ENCODE results near the gene ZNF366.

Gene ZNF366

DNA sequence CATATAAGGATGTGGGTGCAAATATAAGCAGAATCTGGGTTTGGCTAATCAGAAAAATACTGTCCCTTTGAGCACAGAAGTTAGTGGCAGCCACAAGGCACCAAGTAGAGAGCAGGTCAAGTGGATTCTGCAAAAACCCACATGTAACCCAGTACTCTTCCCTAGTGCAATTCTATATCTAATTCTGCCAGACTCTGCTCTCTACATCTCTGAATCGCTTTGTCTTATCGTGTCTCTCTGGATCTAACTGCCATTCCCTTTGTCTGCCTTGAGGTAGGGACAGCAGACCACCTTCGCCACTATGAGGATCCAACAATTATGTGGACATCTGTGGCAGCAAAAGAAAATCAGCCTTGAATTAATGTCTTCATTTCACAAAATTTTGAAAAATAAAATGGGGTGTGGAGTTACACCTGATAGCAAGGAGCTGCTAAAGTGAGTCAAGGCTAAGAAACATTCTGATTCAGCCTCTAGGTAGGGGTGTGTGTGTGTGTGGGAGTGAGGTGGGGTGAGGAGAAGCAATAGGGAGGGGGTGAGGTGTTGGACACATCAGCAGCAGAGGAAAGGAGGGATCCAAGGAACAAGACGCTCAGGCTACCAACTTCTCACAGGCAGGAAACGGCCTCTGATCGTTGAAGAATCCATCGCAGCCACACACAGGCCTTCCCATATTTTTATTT lies 33.7 kb upstream of the ZNF366 start:
- Histone ChIP-seq H3K36me3 (ENCODE audit: insufficient read depth, low read length) (no peaks in the 10 kb centered on the region), H3K9ac (ENCODE audit: low read depth, low read length) (no peak overlapping the region), H3K4me3 (ENCODE audit: low read length) (no peak overlapping the region), H3K27ac (ENCODE audit: low read depth, low read length) (no peak overlapping the region), H3K4me1 (ENCODE audit: insufficient read depth, low read length) (peaks cover 6% of the 10 kb centered on the region; the same call in 1 of the 2 replicates), H3K27me3 (ENCODE audit: insufficient read depth, low read length) (no peaks in the 10 kb centered on the region), H3K9me3 (ENCODE audit: insufficient read depth, low read depth, low read length) (no peaks in the 10 kb centered on the region)
- WGBS: 88% methylated on average over 7 of the region's 7 CpGs

GRCh38 chr5:72539726-72540125 lies 32.5 kb upstream of the ZNF366 start:
- Histone ChIP-seq H3K36me3 (ENCODE audit: insufficient read depth, low read length) (no peaks in the 10 kb centered on the region), H3K4me3 (ENCODE audit: low read length) (no peak overlapping the region), H3K4me1 (ENCODE audit: insufficient read depth, low read length) (peaks cover 6% of the 10 kb centered on the region; the same call in 1 of the 2 replicates), H3K9ac (ENCODE audit: low read depth, low read length) (no peak overlapping the region), H3K27ac (ENCODE audit: low read depth, low read length) (no peak overlapping the region), H3K27me3 (ENCODE audit: insufficient read depth, low read length) (no peaks in the 10 kb centered on the region), H3K9me3 (ENCODE audit: insufficient read depth, low read depth, low read length) (no peaks in the 10 kb centered on the region)

- Histone ChIP-seq H3K4me1 (ENCODE audit: insufficient read depth, low read length) (peaks cover 9% of the 10 kb centered on the region; the same call in 1 of the 2 replicates), H3K27ac (ENCODE audit: low read depth, low read length) (no peak overlapping the region), H3K36me3 (ENCODE audit: insufficient read depth, low read length) (no peaks in the 10 kb centered on the region), H3K9me3 (ENCODE audit: insufficient read depth, low read depth, low read length) (no peaks in the 10 kb centered on the region), H3K27me3 (ENCODE audit: insufficient read depth, low read length) (no peaks in the 10 kb centered on the region), H3K4me3 (ENCODE audit: low read length) (no peak overlapping the region), H3K9ac (ENCODE audit: low read depth, low read length) (no peak overlapping the region)
- WGBS: 90% methylated on average over 1 of the region's 1 CpG
Observed at GRCh38 chr5:72539038-72539437, 31.8 kb upstream of the ZNF366 start.

- no peaks in the 10 kb centered on the region for H3K27me3 ChIP-seq (ENCODE audit: insufficient read depth, low read length)
- no peak overlapping the region for H3K27ac ChIP-seq (ENCODE audit: low read depth, low read length)
- H3K36me3 ChIP-seq (ENCODE audit: insufficient read depth, low read length): no peaks in the 10 kb centered on the region
- 84% methylated on average over 5 of the region's 5 CpGs for WGBS
- peaks cover 10% of the 10 kb centered on the region; the same call in 1 of the 2 replicates for H3K4me1 ChIP-seq (ENCODE audit: insufficient read depth, low read length)
- no peaks in the 10 kb centered on the region for H3K9me3 ChIP-seq (ENCODE audit: insufficient read depth, low read depth, low read length)
- H3K4me3 ChIP-seq (ENCODE audit: low read length): no peak overlapping the region
- no peak overlapping the region for H3K9ac ChIP-seq (ENCODE audit: low read depth, low read length)
Observed at GRCh38 chr5:72537166-72537565, 30.0 kb upstream of the ZNF366 start.

- Histone ChIP-seq H3K27ac (ENCODE audit: low read depth, low read length) (no peak overlapping the region), H3K9me3 (ENCODE audit: insufficient read depth, low read depth, low read length) (no peaks in the 10 kb centered on the region), H3K4me3 (ENCODE audit: low read length) (no peak overlapping the region), H3K27me3 (ENCODE audit: insufficient read depth, low read length) (no peaks in the 10 kb centered on the region), H3K36me3 (ENCODE audit: insufficient read depth, low read length) (no peaks in the 10 kb centered on the region), H3K9ac (ENCODE audit: low read depth, low read length) (no peak overlapping the region), H3K4me1 (ENCODE audit: insufficient read depth, low read length) (peaks cover 4% of the 10 kb centered on the region; the same call in 1 of the 2 replicates)
- 92% methylated on average over 4 of the region's 4 CpGs for WGBS
Observed at GRCh38 chr5:72531496-72532190, 24.4 kb upstream of the ZNF366 start.

- H3K36me3 ChIP-seq (ENCODE audit: insufficient read depth, low read length): no peaks in the 10 kb centered on the region
- H3K4me3 ChIP-seq (ENCODE audit: low read length): no peak overlapping the region
- WGBS: 95% methylated on average over 7 of the region's 7 CpGs
- H3K9me3 ChIP-seq (ENCODE audit: insufficient read depth, low read depth, low read length): no peaks in the 10 kb centered on the region
- H3K4me1 ChIP-seq (ENCODE audit: insufficient read depth, low read length): peaks cover 4% of the 10 kb centered on the region; the same call in 1 of the 2 replicates
- H3K27ac ChIP-seq (ENCODE audit: low read depth, low read length): no peak overlapping the region
- H3K9ac ChIP-seq (ENCODE audit: low read depth, low read length): no peak overlapping the region
- H3K27me3 ChIP-seq (ENCODE audit: insufficient read depth, low read length): no peaks in the 10 kb centered on the region
Observed at GRCh38 chr5:72530196-72530595, 23.0 kb upstream of the ZNF366 start.

DNA sequence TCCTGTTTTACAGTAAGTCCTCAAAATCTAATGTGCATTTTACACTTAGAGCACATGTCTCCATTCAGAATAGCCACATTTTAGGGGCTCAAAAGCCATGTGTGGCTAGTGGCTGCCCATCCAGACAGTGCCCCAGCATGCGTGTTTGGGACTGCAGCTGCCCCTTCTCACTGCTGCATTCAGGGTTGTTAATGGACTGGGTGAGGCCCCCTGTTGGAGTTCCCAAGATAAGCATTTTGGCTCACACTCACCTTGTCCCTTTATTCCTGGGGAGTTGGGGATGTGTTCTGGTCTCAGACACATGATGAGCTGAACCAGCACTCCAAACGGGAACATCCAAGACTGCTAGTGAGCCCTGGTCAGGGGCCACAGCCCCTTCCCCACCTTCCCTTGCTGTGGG lies 22.2 kb upstream of the ZNF366 start:
- Histone ChIP-seq H3K9me3 (ENCODE audit: insufficient read depth, low read depth, low read length) (no peaks in the 10 kb centered on the region), H3K9ac (ENCODE audit: low read depth, low read length) (no peak overlapping the region), H3K27ac (ENCODE audit: low read depth, low read length) (no peak overlapping the region), H3K4me3 (ENCODE audit: low read length) (no peak overlapping the region), H3K27me3 (ENCODE audit: insufficient read depth, low read length) (no peaks in the 10 kb centered on the region), H3K4me1 (ENCODE audit: insufficient read depth, low read length) (peaks cover 4% of the 10 kb centered on the region; the same call in 1 of the 2 replicates), H3K36me3 (ENCODE audit: insufficient read depth, low read length) (no peaks in the 10 kb centered on the region)
- 88% methylated on average over 2 of the region's 2 CpGs for WGBS

GRCh38 chr5:72525816-72526215 lies 18.6 kb upstream of the ZNF366 start:
- Histone ChIP-seq H3K27me3 (ENCODE audit: insufficient read depth, low read length) (no peaks in the 10 kb centered on the region), H3K4me3 (ENCODE audit: low read length) (no peak overlapping the region), H3K27ac (ENCODE audit: low read depth, low read length) (no peak overlapping the region), H3K9me3 (ENCODE audit: insufficient read depth, low read depth, low read length) (peaks cover 7% of the 10 kb centered on the region; the same call in 1 of the 2 replicates), H3K9ac (ENCODE audit: low read depth, low read length) (no peak overlapping the region), H3K4me1 (ENCODE audit: insufficient read depth, low read length) (no peaks in the 10 kb centered on the region), H3K36me3 (ENCODE audit: insufficient read depth, low read length) (no peaks in the 10 kb centered on the region)

DNA sequence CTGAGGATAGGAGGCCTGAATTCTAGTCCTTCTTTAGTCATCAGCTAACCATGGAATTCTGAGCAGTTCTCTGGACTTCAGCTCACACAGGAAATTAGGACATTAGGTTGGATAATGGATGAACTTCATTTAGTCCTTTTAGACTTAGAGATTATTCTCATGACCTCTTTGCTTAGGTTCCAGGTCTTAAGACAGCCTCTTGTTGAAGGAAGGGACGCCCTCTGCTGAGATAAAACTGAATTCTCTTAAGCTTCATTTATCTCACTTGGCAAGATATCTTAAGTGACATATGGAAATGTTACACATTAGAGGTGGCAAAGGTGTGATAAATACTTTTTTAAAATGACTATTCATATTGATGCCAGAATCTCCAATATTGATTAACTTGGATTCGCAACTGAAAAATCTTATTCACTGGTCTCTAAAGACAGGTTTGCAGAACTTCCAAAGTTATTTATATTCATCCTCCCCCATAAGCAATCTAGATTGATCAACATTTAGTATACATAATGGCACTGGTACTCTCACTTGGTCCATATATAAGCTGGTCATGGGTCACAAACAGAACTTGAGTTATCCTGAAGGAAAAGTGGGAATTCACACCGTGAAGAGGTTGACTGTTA lies 16.9 kb upstream of the ZNF366 start:
- Histone ChIP-seq H3K36me3 (ENCODE audit: insufficient read depth, low read length) (no peaks in the 10 kb centered on the region), H3K9me3 (ENCODE audit: insufficient read depth, low read depth, low read length) (peaks cover 10% of the 10 kb centered on the region), H3K9ac (ENCODE audit: low read depth, low read length) (no peak overlapping the region), H3K27ac (ENCODE audit: low read depth, low read length) (no peak overlapping the region), H3K27me3 (ENCODE audit: insufficient read depth, low read length) (no peaks in the 10 kb centered on the region), H3K4me3 (ENCODE audit: low read length) (no peak overlapping the region), H3K4me1 (ENCODE audit: insufficient read depth, low read length) (no peaks in the 10 kb centered on the region)
- WGBS: 67% methylated on average over 3 of the region's 3 CpGs

DNA sequence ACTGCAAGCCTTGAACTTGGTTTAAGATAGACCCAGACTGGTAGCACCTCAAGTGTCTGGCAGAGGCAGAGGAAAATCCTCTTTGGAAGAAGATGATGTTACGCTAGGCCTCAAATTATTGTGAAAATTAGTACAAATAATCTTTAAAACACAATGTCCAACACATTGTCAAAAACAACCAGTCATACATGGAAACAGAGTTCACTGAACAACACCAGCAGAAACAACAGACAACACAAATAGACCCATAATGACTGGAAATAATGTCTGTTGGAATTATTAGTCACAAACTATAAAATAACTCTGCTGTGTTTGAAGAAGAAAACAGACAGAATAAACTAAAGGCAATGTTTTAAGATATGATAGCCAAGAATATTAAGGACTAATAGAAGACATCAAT lies 15.4 kb upstream of the ZNF366 start:
- WGBS: no CpG with 5 or more reads among the region's 1 CpG
- Histone ChIP-seq H3K27ac (ENCODE audit: low read depth, low read length) (no peak overlapping the region), H3K36me3 (ENCODE audit: insufficient read depth, low read length) (no peaks in the 10 kb centered on the region), H3K9me3 (ENCODE audit: insufficient read depth, low read depth, low read length) (peaks cover 10% of the 10 kb centered on the region), H3K27me3 (ENCODE audit: insufficient read depth, low read length) (no peaks in the 10 kb centered on the region), H3K4me1 (ENCODE audit: insufficient read depth, low read length) (no peaks in the 10 kb centered on the region; the same call in 1 of the 2 replicates), H3K4me3 (ENCODE audit: low read length) (no peak overlapping the region), H3K9ac (ENCODE audit: low read depth, low read length) (no peak overlapping the region)

GRCh38 chr5:72519111-72519510 lies 11.9 kb upstream of the ZNF366 start:
- Histone ChIP-seq H3K9me3 (ENCODE audit: insufficient read depth, low read depth, low read length) (peaks cover 10% of the 10 kb centered on the region), H3K4me1 (ENCODE audit: insufficient read depth, low read length) (peaks cover 2% of the 10 kb centered on the region; the same call in 1 of the 2 replicates), H3K27me3 (ENCODE audit: insufficient read depth, low read length) (no peaks in the 10 kb centered on the region), H3K4me3 (ENCODE audit: low read length) (no peak overlapping the region), H3K9ac (ENCODE audit: low read depth, low read length) (no peak overlapping the region), H3K36me3 (ENCODE audit: insufficient read depth, low read length) (no peaks in the 10 kb centered on the region), H3K27ac (ENCODE audit: low read depth, low read length) (no peak overlapping the region)
